Activated T-cell treated with anti-CD3 and anti-CD28 coated beads, Interleukin-2, amount 50 U/mL, for 4 hours (primary cell): ENCODE measurements around the gene ASXL2. TPM values are rescaled to one million over a fixed set of nuclear protein-coding genes. Genes with fewer than 3 reads are reported as not detected.
A peak's percentile ranks its signal among the peaks of the same experiment; 100 is the strongest.
"Not testable (repeated sequence)": the region's sequence is repeated elsewhere in the genome, so short reads cannot be mapped to it uniquely, and the experiment has no call there.

Source experiments
- ATAC-seq, 2 donors: fragments of 200-7000 bp; cut with Tn5 transposase; one replicate each; pipeline ENCODE4 v1.10.0; 2021
- DNase-seq: peaks from one replicate; pipeline ENCODE4 v3.0.0-alpha.2; 2020
- H3K27me3 Mint-ChIP-seq: one replicate; pipeline ENCODE4 v1.8.0; 2021; ENCODE audit warnings: low read depth, mixed read lengths
- H3K36me3 Mint-ChIP-seq: one replicate; pipeline ENCODE4 v1.8.0; 2022; ENCODE audit warnings: mixed read lengths; ENCODE audit not compliant: insufficient read depth
- H3K4me1 Mint-ChIP-seq: one replicate; pipeline ENCODE4 v1.8.0; 2021; ENCODE audit warnings: low read depth, mixed read lengths
- H3K4me3 Mint-ChIP-seq: one replicate; pipeline ENCODE4 v1.8.0; 2021; ENCODE audit warnings: mild to moderate bottlenecking, moderate library complexity, mixed read lengths
- H3K9me3 Mint-ChIP-seq: one replicate; pipeline ENCODE4 v1.8.0; 2021; ENCODE audit warnings: mixed read lengths
- total RNA-seq, 3 donors: library from RNA; stranded (reverse); gene quantifications; one replicate each; pipeline ENCODE4 v1.2.1, GENCODE V29; 2021

Gene ASXL2
- total RNA-seq, 3 donors from 2014 or later, result 27.2 to 38.5 (median 37.5) TPM

GRCh38 chr2:25832897-25833296, 45.4 kb downstream of the ASXL2 start:
- Mint-ChIP-seq H3K4me1 (peaks cover 45% of the 10 kb centered on the region), H3K36me3 (peaks cover 33% of the 10 kb centered on the region), H3K9me3 (peaks cover 10% of the 10 kb centered on the region), H3K4me3 (no peak overlapping the region), H3K27me3 (no peaks in the 10 kb centered on the region)
- DNase-seq (no peak), ATAC-seq (no peak)

- peaks cover 10% of the 10 kb centered on the region for H3K9me3 Mint-ChIP-seq
- peak overlapping the region; percentile 54 for H3K4me3 Mint-ChIP-seq
- DNase-seq, result no peak
These were observed 46.4 kb downstream of the ASXL2 start for GRCh38 chr2:25831746-25832449.

GRCh38 chr2:25829828-25830227, 48.5 kb downstream of the ASXL2 start:
- no peak for ATAC-seq
- no peaks in the 10 kb centered on the region for H3K27me3 Mint-ChIP-seq

More at GRCh38 chr2:25831746-25832449, 46.4 kb downstream of the ASXL2 start:
- Mint-ChIP-seq H3K27me3 (no peaks in the 10 kb centered on the region), H3K36me3 (peaks cover 30% of the 10 kb centered on the region), H3K4me1 (peaks cover 44% of the 10 kb centered on the region)
- ATAC-seq, result peak; percentile 94

GRCh38 chr2:25829377-25829704, 48.9 kb downstream of the ASXL2 start:
- Mint-ChIP-seq H3K4me1 (peaks cover 63% of the 10 kb centered on the region), H3K36me3 (peaks cover 32% of the 10 kb centered on the region), H3K9me3 (peaks cover 10% of the 10 kb centered on the region), H3K4me3 (no peak overlapping the region), H3K27me3 (no peaks in the 10 kb centered on the region)
- DNase-seq (no peak), ATAC-seq (no peak)

More at GRCh38 chr2:25829828-25830227, 48.5 kb downstream of the ASXL2 start:
- peaks cover 58% of the 10 kb centered on the region for H3K4me1 Mint-ChIP-seq
- no peak for DNase-seq
- peaks cover 32% of the 10 kb centered on the region for H3K36me3 Mint-ChIP-seq
- H3K4me3 Mint-ChIP-seq, result no peak overlapping the region
- peaks cover 10% of the 10 kb centered on the region for H3K9me3 Mint-ChIP-seq

- H3K9me3 Mint-ChIP-seq, result peaks cover 10% of the 10 kb centered on the region
- DNase-seq, H3K27me3 Mint-ChIP-seq, H3K4me3 Mint-ChIP-seq, ATAC-seq: not testable (repeated sequence)
- H3K4me1 Mint-ChIP-seq, result peaks cover 65% of the 10 kb centered on the region
- H3K36me3 Mint-ChIP-seq, result peaks cover 30% of the 10 kb centered on the region
These were observed 49.5 kb downstream of the ASXL2 start for GRCh38 chr2:25828532-25829376.

- Mint-ChIP-seq H3K36me3 (peaks cover 15% of the 10 kb centered on the region), H3K4me3 (peak overlapping the region; percentile 50), H3K9me3 (no peaks in the 10 kb centered on the region), H3K27me3 (no peaks in the 10 kb centered on the region), H3K4me1 (peaks cover 67% of the 10 kb centered on the region)
- ATAC-seq (peak; percentile 97 to 99), DNase-seq (peak; percentile 39)
These were observed 53.0 kb downstream of the ASXL2 start for GRCh38 chr2:25825238-25825637.

- no peaks in the 10 kb centered on the region for H3K9me3 Mint-ChIP-seq
- peaks cover 11% of the 10 kb centered on the region for H3K36me3 Mint-ChIP-seq
- peak overlapping the region; percentile 50 for H3K4me3 Mint-ChIP-seq
- DNase-seq (no peak), ATAC-seq (peak in 1 of 2 donors; percentile 19)
- H3K27me3 Mint-ChIP-seq, result no peaks in the 10 kb centered on the region
- peaks cover 62% of the 10 kb centered on the region for H3K4me1 Mint-ChIP-seq
These were observed 53.6 kb downstream of the ASXL2 start for GRCh38 chr2:25824718-25825117.

- DNase-seq (no peak), ATAC-seq (no peak)
- peak overlapping the region; percentile 50 for H3K4me3 Mint-ChIP-seq
- peaks cover 60% of the 10 kb centered on the region for H3K4me1 Mint-ChIP-seq
- no peaks in the 10 kb centered on the region for H3K9me3 Mint-ChIP-seq
- no peaks in the 10 kb centered on the region for H3K27me3 Mint-ChIP-seq
- peaks cover 9% of the 10 kb centered on the region for H3K36me3 Mint-ChIP-seq
These were observed 54.1 kb downstream of the ASXL2 start for GRCh38 chr2:25824216-25824615.

- Mint-ChIP-seq H3K4me3 (peak overlapping the region; percentile 74), H3K27me3 (no peaks in the 10 kb centered on the region), H3K9me3 (no peaks in the 10 kb centered on the region), H3K4me1 (peaks cover 62% of the 10 kb centered on the region), H3K36me3 (peaks cover 6% of the 10 kb centered on the region)
- ATAC-seq, result peak; percentile 27 to 28
- DNase-seq, result peak; percentile 55
These were observed 55.8 kb downstream of the ASXL2 start for GRCh38 chr2:25822190-25823117.

GRCh38 chr2:25821225-25822056, 56.8 kb downstream of the ASXL2 start:
- Mint-ChIP-seq H3K36me3 (peaks cover 5% of the 10 kb centered on the region), H3K27me3 (no peaks in the 10 kb centered on the region), H3K4me1 (peaks cover 70% of the 10 kb centered on the region), H3K4me3 (peak overlapping the region; percentile 74), H3K9me3 (no peaks in the 10 kb centered on the region)
- DNase-seq, result no peak
- no peak for ATAC-seq

- Mint-ChIP-seq H3K9me3 (no peaks in the 10 kb centered on the region), H3K27me3 (no peaks in the 10 kb centered on the region), H3K36me3 (peaks cover 12% of the 10 kb centered on the region), H3K4me3 (no peak overlapping the region), H3K4me1 (peaks cover 70% of the 10 kb centered on the region)
- DNase-seq, result no peak
- ATAC-seq, result no peak
These were observed 58.7 kb downstream of the ASXL2 start for GRCh38 chr2:25819597-25820039.

- H3K4me1 Mint-ChIP-seq, result peaks cover 69% of the 10 kb centered on the region
These were observed 60.7 kb downstream of the ASXL2 start for GRCh38 chr2:25817630-25818029.

GRCh38 chr2:25817006-25817405, 61.3 kb downstream of the ASXL2 start:
- peaks cover 65% of the 10 kb centered on the region for H3K4me1 Mint-ChIP-seq
- no peak overlapping the region for H3K4me3 Mint-ChIP-seq
- H3K9me3 Mint-ChIP-seq, result no peaks in the 10 kb centered on the region
- DNase-seq (no peak), ATAC-seq (no peak)
- peaks cover 14% of the 10 kb centered on the region for H3K36me3 Mint-ChIP-seq
- no peaks in the 10 kb centered on the region for H3K27me3 Mint-ChIP-seq

More at GRCh38 chr2:25817630-25818029, 60.7 kb downstream of the ASXL2 start:
- peak; percentile 98 to 99 for ATAC-seq
- H3K27me3 Mint-ChIP-seq, result no peaks in the 10 kb centered on the region
- no peak for DNase-seq
- H3K36me3 Mint-ChIP-seq, result peaks cover 12% of the 10 kb centered on the region
- no peaks in the 10 kb centered on the region for H3K9me3 Mint-ChIP-seq
- H3K4me3 Mint-ChIP-seq, result peak overlapping the region; percentile 11
